ENCODE data around the gene SLC26A9.

Gene SLC26A9, protein sequence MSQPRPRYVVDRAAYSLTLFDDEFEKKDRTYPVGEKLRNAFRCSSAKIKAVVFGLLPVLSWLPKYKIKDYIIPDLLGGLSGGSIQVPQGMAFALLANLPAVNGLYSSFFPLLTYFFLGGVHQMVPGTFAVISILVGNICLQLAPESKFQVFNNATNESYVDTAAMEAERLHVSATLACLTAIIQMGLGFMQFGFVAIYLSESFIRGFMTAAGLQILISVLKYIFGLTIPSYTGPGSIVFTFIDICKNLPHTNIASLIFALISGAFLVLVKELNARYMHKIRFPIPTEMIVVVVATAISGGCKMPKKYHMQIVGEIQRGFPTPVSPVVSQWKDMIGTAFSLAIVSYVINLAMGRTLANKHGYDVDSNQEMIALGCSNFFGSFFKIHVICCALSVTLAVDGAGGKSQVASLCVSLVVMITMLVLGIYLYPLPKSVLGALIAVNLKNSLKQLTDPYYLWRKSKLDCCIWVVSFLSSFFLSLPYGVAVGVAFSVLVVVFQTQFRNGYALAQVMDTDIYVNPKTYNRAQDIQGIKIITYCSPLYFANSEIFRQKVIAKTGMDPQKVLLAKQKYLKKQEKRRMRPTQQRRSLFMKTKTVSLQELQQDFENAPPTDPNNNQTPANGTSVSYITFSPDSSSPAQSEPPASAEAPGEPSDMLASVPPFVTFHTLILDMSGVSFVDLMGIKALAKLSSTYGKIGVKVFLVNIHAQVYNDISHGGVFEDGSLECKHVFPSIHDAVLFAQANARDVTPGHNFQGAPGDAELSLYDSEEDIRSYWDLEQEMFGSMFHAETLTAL

GRCh38 chr1:205943245-205943644, at the start of gene SLC26A9:
SLC26A9 (minus strand) TSS chr1:205943456; CDS start chr1:205935820, 7,636 bp downstream.
- no peak for DNase-seq

DNA sequence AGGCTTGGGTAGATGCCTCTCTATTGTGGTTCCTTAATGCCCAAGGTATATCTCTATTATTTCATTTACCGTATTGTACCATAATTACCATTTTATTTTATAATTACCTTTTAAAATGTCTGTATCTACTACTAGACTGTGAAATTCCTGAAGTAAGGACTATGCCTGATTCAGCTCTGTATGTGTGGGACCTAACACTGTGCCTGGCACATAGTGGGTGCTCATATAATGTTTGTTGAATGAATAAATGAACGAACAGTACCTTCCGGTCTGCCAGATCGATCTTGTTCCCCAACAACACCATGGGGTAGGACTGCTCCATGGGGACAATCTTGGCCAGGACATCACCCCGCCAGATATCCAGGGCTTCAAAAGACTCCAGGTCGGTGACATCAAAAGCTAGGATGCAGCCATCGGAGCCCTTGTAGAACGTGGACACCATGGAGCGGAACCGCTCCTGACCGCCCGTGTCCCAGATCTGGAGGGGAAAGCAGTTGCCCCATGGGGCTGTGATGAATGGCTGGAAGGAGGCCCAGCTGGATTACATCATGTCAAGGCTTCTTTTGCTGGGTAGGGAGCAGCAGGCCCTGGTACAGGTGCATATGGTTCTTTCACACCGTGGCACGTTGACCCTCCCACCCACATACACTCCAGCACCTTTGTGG, 49.1 kb upstream of the SLC26A9 start:
- no peak for DNase-seq

GRCh38 chr1:205991237-205991636, 48.0 kb upstream of the SLC26A9 start:
- DNase-seq, result no peak

DNA sequence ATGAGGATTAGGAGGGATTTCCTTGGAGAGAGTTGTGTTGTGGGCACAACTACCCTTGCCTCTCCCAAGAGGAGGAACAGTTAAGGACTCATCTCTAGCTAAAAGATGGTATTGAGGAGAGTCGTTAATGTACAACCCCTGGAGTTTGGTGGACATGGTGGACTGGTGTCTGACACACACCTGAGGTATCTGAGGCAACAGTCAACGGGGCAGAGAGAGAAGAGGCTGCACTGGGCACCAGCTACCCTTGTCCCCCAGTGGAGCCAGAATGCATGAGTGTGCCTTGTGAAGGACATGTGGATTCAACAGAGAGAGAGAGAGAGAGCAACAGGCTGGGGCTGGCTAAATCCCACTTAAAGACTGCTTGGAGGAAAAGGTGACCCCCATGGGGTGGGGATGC, 47.0 kb upstream of the SLC26A9 start:
- no peak for DNase-seq

GRCh38 chr1:205989786-205990185, 46.5 kb upstream of the SLC26A9 start:
- DNase-seq, result no peak

DNA sequence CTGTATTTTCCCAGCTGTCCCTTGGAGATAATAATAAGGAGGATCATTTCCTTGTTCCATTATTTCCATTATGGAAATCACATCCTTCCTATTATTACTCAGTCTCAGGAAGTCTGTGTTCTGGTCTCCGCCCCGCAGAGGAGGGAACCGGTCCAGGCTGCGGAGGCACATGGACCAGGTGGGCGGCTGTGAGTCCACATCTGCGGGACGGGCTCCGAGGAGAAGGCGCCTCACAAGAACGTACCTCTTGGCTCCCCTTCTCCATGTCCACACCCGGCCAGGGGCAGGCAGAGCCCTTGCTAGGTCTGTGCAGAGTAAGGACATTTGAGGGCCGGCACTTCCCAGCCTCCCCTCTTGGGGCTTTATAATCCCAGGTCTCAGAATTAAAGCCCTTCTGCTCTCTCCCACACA, 45.3 kb upstream of the SLC26A9 start:
- DNase-seq, result no peak

- DNase-seq, result no peak
Observed at GRCh38 chr1:205986861-205987260, 43.6 kb upstream of the SLC26A9 start.

DNA sequence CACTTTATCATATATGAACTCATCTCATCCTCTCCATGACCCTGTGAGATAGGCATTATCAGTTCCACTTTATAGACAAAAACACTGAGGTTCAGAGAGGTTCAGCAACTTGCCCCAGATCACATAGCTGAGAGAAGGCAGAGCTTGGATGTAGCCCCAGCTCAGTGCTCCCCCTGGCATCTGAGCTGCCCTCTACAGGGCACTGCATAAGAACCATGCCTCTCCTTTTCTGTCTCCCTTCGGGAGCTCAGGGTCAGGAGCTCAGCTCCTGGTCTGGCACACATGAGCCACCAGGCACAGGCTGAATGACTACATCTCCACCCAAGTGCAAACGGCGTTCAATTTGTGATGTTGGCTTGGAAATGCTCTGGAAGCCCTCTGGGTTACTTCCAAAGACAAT, 43.0 kb upstream of the SLC26A9 start:
- no peak for DNase-seq

GRCh38 chr1:205985330-205986005, 42.2 kb upstream of the SLC26A9 start:
- no peak for DNase-seq

- no peak for DNase-seq
Observed at GRCh38 chr1:205983925-205984725, 40.9 kb upstream of the SLC26A9 start.

DNA sequence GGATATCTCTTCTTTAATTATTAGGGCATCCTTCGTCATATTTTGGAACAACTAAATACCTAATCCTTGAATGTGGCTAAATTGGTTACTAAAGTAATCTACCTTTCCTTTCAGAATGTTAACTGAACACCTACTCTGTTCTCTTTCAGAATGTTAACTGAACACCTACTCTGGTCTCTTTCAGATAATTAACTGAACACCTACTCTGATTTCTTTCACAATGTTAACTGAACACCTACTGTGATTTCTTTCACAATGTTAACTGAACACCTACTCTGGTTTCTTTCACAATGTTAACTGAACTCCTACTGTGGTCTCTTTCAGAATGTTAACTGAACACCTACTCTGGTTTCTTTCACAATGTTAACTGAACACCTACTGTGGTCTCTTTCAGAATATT, 38.0 kb upstream of the SLC26A9 start:
- no peak for DNase-seq

DNA sequence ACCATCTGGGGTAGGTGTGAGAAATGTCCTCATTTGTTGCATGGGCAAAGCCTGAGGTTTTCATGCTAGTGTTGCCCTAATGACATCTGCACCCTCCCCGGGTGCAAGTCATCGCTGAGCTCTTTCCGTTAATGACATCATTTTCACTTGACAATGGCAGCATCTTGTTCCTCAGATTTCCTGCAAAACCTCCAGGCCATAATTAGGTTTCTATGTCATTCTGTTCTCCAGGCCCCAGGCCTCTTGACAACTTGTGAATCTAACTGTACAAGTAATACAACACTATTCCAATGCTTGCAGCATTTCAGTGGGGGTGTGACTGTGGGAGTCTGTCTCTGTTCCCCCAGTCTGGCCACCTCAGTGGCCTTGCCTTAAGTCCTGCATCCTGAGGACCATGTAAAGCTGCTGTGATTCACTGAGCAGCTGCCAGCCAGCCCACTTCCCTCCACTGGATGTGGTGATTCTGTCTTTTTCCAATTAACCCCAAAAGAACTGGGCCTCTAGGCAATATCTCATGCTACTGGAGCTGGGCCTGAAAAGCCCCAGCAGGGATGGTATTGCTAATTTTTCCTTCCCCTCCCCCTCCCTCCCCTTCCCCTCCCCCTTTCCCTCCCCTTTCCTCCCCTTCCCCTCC, 37.1 kb upstream of the SLC26A9 start:
- DNase-seq, result no peak

DNA sequence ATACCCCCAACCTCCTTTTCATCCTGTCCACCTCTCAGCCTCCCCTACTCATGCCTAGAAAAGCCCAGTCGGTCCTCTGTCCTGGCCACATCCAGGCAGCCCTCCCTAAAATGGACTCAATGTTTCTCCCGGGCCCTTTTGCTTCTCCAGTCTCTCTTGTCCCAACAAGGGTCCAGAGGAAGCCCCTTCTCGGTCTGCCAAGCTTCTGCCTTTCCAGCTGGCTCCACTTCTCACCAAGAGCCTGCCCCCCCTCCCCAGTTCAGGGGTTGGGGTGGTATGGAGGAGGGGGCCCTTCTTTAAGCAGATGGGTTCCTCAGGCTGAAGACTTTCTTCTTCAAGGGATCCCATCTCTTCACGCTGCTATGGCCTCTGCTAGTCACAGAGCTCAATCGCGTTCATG, 36.0 kb upstream of the SLC26A9 start:
- no peak for DNase-seq

- DNase-seq, result no peak
Observed at GRCh38 chr1:205978676-205979075, 35.4 kb upstream of the SLC26A9 start.

DNA sequence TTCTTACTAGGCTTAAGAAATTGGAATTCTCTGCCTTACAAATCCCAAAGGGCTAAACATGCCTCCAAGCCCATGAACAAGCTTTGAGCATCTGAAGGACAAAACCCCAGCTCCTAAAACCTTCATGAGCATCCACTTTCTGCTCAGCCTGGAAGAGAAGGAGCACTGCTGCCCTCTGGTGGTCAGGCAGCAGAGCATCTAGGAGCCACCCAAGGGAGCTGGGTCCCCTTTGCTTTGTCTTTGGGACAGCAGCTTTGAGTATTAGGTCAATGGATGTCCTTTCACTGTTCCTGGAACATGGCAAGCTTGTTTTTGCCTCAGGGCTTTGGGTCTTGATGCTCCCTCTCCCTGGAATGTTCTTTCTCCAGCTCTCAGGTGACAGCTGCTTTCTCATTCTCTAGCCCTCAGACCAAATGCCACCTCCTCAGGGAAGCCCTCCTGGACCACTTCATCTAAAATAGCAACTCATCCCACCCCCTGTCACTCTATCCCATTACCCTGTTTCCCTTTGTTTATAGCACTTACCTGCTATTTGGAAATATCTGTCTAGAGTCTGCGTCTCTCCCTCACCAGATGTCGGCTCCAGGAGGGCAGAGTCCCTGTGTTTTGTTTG, 34.3 kb upstream of the SLC26A9 start:
- no peak for DNase-seq

GRCh38 chr1:205976708-205977401, 33.6 kb upstream of the SLC26A9 start:
- DNase-seq, result no peak

GRCh38 chr1:205976036-205976435, 32.8 kb upstream of the SLC26A9 start:
- no peak for DNase-seq

DNA sequence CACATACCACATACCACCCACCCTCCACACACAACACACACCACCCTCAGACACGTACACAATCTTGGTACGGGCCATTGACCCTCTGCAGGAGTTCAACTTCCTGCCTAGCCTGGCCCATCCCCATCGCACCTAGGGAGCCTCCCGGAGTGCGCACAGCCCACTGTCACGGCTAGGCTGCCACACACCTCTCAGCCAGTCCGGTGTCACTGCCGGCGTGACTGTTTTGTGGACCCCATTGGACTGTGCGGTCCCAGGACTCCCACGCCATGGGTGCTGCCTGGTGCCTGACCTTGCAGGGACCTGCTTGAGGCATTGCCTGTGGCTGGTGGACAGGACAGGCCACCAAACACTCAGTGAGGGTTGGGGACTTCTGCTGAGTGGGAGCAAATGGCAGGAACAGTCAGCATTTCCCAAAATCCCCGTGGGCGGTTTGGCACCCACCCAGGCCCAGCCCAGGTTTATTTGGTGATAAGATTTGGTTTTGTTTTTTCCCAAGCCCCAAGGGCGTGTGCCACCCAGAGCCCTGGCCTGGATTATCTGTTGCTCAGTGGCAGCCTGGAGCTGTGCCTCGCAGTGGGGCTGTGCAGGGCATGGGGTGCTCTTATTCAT, 32.2 kb upstream of the SLC26A9 start:
- no peak for DNase-seq

DNA sequence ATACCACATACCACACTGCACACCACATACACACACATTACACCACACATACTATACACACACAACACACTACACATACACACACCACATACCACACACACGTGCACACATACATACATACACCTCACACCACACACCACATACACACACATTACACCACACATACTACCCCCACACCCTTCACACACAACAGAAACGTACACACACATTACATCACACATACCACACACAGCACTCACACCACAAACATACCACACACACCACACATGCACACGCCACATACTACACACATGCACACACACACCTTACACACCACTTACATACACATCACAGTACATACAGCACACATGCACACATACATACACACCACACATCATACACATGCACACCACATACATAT, 31.5 kb upstream of the SLC26A9 start:
- no peak for DNase-seq
